Choroid plexus epithelial cell (primary cell): ENCODE data around the gene LRRC49.
"Not testable (repeated sequence)": the region's sequence is repeated elsewhere in the genome, so short reads cannot be mapped to it uniquely, and the experiment has no call there.

Source experiments
- DNase-seq: peaks from one replicate; pipeline ENCODE4 v3.0.0-alpha.2; 2010; ENCODE audit warnings: low read depth
- H3K4me3 ChIP-seq: 2 replicates; pipeline ENCODE4 v1.5.1; 2011; ENCODE audit warnings: low read depth, mild to moderate bottlenecking, control low read depth, low read length, moderate library complexity
- TF ChIP-seq, protein P1 (sequence below): conservative IDR thresholded peaks from 2 replicates; pipeline ENCODE4 v1.5.1; 2011; ENCODE audit warnings: low read depth, mild to moderate bottlenecking, control low read depth, inconsistent platforms, low read length, moderate library complexity

The LRRC49 gene

DNA sequence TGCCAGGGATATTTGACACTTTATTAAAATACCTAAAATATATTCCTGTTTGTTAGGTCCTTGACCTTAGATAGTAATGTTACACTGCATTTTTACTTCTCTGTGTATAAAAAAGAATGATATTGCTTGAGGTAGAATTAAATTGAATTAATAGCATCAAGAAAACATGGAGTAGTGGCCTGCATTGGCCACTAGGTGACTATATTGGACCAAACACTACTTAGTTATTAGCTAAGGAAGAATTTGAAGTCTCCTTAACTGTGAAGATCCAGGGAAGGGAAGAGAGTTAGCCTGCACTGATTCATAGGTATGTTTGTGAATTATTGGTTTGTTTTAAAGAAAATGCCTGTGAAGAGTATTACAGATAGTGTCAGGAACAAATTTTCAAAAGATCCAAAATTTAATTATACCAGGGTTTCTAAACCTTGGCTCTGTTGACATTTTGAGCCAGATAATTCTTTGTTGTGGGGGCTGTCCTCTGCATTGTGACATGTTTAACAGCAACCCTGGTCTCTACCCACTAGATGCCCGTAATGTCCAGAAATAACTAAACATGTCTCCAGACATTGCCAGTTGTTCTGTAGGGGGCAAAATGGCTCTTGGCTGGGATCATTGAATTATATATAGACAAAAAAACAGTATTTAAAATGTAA lies 119.0 kb downstream of the LRRC49 start:
- H3K4me3 ChIP-seq = no peak overlapping the region
- TF ChIP-seq, protein P1, sequence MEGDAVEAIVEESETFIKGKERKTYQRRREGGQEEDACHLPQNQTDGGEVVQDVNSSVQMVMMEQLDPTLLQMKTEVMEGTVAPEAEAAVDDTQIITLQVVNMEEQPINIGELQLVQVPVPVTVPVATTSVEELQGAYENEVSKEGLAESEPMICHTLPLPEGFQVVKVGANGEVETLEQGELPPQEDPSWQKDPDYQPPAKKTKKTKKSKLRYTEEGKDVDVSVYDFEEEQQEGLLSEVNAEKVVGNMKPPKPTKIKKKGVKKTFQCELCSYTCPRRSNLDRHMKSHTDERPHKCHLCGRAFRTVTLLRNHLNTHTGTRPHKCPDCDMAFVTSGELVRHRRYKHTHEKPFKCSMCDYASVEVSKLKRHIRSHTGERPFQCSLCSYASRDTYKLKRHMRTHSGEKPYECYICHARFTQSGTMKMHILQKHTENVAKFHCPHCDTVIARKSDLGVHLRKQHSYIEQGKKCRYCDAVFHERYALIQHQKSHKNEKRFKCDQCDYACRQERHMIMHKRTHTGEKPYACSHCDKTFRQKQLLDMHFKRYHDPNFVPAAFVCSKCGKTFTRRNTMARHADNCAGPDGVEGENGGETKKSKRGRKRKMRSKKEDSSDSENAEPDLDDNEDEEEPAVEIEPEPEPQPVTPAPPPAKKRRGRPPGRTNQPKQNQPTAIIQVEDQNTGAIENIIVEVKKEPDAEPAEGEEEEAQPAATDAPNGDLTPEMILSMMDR = peak; percentile 76
- peak; percentile 82 for DNase-seq

DNA sequence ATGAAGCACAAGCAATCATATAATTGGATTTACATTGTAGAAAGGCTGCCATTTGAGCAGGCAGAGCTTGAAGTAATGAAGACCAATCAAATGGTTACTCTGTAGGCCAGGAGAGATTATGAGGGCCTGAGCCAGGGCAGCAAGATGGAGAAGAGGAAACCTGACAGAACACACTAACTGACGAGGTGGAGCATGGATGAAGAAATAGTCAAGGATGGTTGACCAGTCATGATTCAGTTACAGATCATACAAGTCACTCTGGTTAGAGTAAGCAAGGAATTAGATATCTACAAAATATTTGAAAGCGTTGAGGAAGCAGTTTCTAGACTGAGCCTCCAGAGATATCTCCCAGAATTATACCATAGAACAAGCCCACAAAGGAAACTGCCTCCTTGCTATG lies 120.8 kb downstream of the LRRC49 start:
- H3K4me3 ChIP-seq = no peak overlapping the region
- TF ChIP-seq, protein P1 = no peak
- no peak for DNase-seq

DNA sequence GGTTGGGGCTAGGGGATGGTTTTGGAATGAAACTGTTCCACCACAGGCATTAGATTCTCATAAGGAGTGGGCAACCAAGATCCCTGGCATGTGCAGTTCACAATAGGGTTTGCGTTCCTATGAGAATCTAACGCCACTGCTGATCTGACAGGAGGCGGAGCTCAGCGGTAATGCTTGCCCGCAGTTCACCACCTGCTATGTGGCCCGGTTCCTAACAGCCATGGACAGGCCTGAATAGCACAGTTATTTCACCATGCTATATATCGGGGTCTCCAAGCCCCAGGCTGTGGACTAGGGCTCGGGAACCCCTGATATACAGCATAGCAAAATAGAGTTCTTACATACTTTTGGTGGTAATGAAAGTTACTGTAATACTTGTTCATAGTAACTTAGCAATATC lies 122.7 kb downstream of the LRRC49 start:
- no peak overlapping the region for H3K4me3 ChIP-seq
- TF ChIP-seq, protein P1 = no peak
- DNase-seq = no peak

DNA sequence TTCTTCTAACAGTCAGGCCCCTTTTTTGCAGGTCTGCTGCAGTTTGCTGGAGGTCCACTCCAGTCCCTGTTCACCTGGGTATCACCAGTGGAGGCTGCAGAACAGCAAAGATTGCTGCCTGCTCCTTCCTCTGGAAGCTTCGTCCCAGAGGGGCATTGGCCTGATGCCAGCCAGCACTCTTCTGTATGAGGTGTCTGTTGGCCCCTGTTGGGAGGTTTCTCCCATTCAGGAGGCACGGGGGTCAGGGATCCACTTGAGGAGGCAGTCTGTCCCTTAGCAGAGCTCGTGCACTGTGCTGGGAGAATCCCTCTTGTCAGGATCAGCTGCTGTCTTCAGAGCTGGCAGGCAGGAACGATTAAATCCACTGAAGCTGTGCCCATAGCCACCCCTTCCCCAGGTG lies 138.6 kb downstream of the LRRC49 start:
- not testable (repeated sequence) for H3K4me3 ChIP-seq, DNase-seq

DNA sequence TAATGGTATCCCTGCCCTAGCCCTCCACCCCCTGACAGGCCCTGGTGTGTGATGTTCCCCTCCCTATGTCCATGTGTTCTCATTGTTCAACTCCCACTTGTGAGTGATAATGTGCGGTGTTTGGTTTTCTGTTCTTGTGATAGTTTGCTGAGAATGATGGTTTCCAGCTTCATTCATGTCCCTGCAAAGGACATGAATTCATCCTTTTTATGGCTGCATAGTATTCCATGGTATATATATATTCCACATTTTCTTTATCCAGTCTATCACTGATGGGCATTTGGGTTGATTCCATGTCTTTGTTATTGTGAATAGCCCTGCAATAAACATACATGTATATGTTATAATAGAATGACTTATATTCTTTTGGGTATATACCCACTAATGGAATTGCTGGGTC lies 142.9 kb downstream of the LRRC49 start:
- DNase-seq, H3K4me3 ChIP-seq: not testable (repeated sequence)

DNA sequence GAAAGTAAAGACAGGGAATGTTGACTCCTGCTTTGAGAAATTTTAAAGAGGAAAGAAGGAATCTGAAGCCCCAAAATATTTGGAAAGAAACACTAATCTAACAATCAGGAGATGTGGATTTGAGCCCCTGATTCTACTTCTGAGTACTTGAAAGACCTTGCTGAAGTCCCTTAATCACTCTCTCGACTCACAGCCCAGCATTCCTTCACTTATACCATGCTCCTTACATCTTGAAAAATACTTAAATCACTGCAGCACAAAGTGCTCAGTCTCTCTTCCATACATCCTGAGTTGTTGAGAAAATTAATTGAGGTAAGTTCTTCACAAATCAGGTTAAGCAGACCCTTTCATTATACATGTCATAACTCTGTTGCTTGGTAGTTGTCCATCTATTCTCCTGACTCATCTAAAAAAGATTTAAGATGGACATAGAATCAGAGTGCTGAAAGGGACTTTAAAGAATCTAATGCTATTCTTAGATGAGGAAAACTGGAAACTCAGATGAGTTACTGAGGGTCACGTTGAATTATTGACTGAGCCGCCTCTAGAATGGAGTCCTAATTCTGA lies 149.8 kb downstream of the LRRC49 start:
- H3K4me3 ChIP-seq = no peak overlapping the region
- DNase-seq = peak; percentile 22
- TF ChIP-seq, protein P1 = no peak

DNA sequence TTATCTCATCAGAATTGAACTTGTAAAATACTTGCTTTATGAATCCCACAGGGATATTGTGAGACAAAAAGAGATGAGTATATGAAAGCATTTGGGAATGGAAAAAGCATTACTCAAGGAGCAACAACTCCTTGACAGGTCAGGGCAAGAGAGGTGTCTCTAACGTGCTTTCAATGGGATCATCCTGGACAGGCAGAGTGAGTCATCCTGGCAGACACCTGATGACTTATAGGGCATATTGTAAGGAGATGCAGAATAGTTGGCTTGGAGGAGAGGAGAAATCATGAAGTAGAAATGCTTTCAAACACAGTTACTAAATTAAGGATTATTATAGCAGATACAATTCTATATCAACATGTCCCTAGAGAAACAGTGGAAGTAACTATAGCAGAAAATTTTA lies 150.7 kb downstream of the LRRC49 start:
- no peak overlapping the region for H3K4me3 ChIP-seq
- TF ChIP-seq, protein P1 = no peak
- DNase-seq = peak; percentile 19

DNA sequence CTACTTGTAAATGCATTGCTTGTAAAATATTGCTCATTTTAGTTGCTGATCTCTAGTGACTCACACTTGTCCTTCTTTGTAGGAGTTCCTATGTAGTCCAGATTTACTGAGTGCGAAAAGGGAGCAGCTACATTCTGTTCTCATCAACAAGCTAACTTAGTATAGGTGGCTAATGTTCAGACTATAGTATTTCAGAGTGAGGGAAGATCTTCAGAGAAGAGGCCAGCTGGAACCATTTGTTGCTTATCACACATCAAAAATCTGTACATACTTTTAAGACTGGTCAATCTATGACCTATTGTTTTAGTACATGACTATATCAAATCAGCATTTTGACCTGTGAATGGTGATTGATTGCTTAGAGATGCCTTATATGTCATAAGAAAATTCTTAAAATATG lies 151.4 kb downstream of the LRRC49 start:
- DNase-seq = peak; percentile 75
- TF ChIP-seq, protein P1 = no peak
- H3K4me3 ChIP-seq = no peak overlapping the region

DNA sequence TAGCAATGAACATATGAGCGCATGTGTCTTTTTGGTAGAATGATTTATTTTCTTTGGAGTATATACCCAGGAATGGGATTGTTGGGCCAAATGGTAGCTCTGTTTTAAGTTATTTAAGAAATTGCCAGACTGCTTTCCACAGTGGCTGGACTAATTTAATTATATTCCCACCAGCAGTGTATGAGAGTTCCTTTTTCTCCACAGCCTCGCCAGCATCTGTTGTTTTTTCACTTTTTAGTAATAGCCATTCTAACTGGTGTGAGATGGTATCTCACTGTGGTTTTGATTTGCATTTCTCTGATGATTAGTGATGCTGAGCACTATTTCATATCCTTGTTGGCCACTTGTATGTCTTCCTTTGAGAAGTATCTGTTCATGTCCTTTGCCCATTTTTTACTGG lies 153.5 kb downstream of the LRRC49 start:
- not testable (repeated sequence) for DNase-seq, H3K4me3 ChIP-seq
